Spinal cord (tissue), 10 donors: ENCODE results near the gene CFLAR. TPM values are rescaled to one million over a fixed set of nuclear protein-coding genes. Genes with fewer than 3 reads are reported as not detected.
"Not testable (repeated sequence)": the region's sequence is repeated elsewhere in the genome, so short reads cannot be mapped to it uniquely, and the experiment has no call there.

Experiments
- DNase-seq, 6 donors: peaks; one replicate each; pipeline versions ENCODE4 v3.0.0 to v3.0.0-alpha.2; 2013 to 2015; ENCODE audit warnings: low spot score in 6 of 6, low read depth in 4 of 6
- H3K27ac ChIP-seq: one replicate; pipeline ENCODE4 v1.5.1; 2013; ENCODE audit warnings: low read depth, low read length, control low read depth
- H3K27me3 ChIP-seq: one replicate; pipeline ENCODE4 v1.6.1; 2013; ENCODE audit warnings: low read length; ENCODE audit not compliant: control insufficient read depth, insufficient read depth
- H3K36me3 ChIP-seq: one replicate; pipeline ENCODE4 v1.6.1; 2013; ENCODE audit warnings: low read length; ENCODE audit not compliant: control insufficient read depth, insufficient read depth
- H3K4me1 ChIP-seq: one replicate; pipeline ENCODE4 v1.6.1; 2013; ENCODE audit warnings: low read length; ENCODE audit not compliant: control insufficient read depth, insufficient read depth
- H3K4me3 ChIP-seq: one replicate; pipeline ENCODE4 v1.5.1; 2013; ENCODE audit warnings: low read depth, low read length, control low read depth
- H3K9me3 ChIP-seq: one replicate; pipeline ENCODE4 v1.6.1; 2013; ENCODE audit warnings: low read length; ENCODE audit not compliant: control insufficient read depth, insufficient read depth
- WGBS: methylation state at CpG from one replicate; pipeline ENCODE4 v1.1.5; 2013; ENCODE audit warnings: missing lambda C conversion rate; ENCODE audit not compliant: insufficient coverage; 5-methylcytosine and 5-hydroxymethylcytosine counted together
- polyA plus RNA-seq, 2 donors: library from polyadenylated mRNA; unstranded; fragments of 120-200 nt; gene quantifications; one replicate each; pipeline ENCODE4 v1.2.1, GENCODE V29; 2013; ENCODE audit not compliant: insufficient read length in 2 of 2
- total RNA-seq, 2 donors: library from RNA; depleted of rRNA in 1 of 2; stranded (reverse); fragments of 120-200 nt in 1 of 2; fragments of >200 nt in 1 of 2; gene quantifications; one replicate each; pipeline versions ENCODE4 v1.2.3 to v1.2.4, GENCODE V29; 2013 to 2014
- donor health status: healthy.

CFLAR gene
- total and polyA plus RNA-seq, 4 donors: 28.2 to 81.9 (median 57.6) TPM

- no peak overlapping the region for H3K4me3 ChIP-seq
- H3K9me3 ChIP-seq: no peaks in the 10 kb centered on the region
These were observed 56.3 kb downstream of the CFLAR start for GRCh38 chr2:201172279-201172678.

GRCh38 chr2:201174687-201175086 is 58.7 kb downstream of the CFLAR start:
- H3K27ac ChIP-seq: no peak overlapping the region
- no peak for DNase-seq
- H3K9me3 ChIP-seq: peaks cover 1% of the 10 kb centered on the region
- H3K36me3 ChIP-seq: peaks cover 2% of the 10 kb centered on the region
- no peaks in the 10 kb centered on the region for H3K4me1 ChIP-seq
- H3K27me3 ChIP-seq: no peaks in the 10 kb centered on the region
- 0% methylated on average over 1 of the region's 1 CpG for WGBS
- H3K4me3 ChIP-seq: no peak overlapping the region

More at GRCh38 chr2:201172279-201172678, 56.3 kb downstream of the CFLAR start:
- peaks cover under 1% of the 10 kb centered on the region for H3K36me3 ChIP-seq
- H3K27ac ChIP-seq: no peak overlapping the region
- WGBS: no CpG with 5 or more reads among the region's 2 CpGs
- H3K4me1 ChIP-seq: no peaks in the 10 kb centered on the region
- DNase-seq: no peak
- H3K27me3 ChIP-seq: no peaks in the 10 kb centered on the region

DNA sequence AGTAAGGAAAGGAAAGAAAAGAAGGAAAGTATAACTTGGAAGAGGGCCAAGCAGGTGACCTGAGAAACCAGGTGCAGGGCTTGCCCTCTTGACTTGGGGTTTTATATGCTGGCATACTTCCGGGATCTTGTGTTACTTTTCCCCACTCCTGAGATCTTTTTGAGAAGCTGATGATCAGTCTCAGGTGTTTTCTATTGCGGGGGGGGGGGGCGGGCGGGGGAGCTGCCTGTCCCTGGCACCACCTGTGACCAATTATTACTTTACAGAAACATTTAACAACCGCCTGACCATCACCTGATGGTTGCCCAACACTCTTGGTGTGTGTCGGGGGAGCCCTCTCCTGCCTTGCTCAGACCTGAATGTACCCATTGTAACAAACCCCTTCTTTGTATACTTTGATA is 60.1 kb downstream of the CFLAR start:
- Histone ChIP-seq H3K9me3 (peaks cover 1% of the 10 kb centered on the region), H3K4me1 (no peaks in the 10 kb centered on the region), H3K27me3 (no peaks in the 10 kb centered on the region), H3K4me3 (no peak overlapping the region), H3K36me3 (peaks cover 2% of the 10 kb centered on the region), H3K27ac (no peak overlapping the region)
- WGBS: 60% methylated on average over 1 of the region's 6 CpGs
- no peak for DNase-seq

- Histone ChIP-seq H3K4me3 (no peak overlapping the region), H3K36me3 (peaks cover 2% of the 10 kb centered on the region), H3K27ac (no peak overlapping the region), H3K27me3 (no peaks in the 10 kb centered on the region), H3K9me3 (peaks cover 1% of the 10 kb centered on the region), H3K4me1 (no peaks in the 10 kb centered on the region)
- no peak for DNase-seq
- no CpG with 5 or more reads among the region's 3 CpGs for WGBS
These were observed 64.0 kb downstream of the CFLAR start for GRCh38 chr2:201180010-201180409.

DNA sequence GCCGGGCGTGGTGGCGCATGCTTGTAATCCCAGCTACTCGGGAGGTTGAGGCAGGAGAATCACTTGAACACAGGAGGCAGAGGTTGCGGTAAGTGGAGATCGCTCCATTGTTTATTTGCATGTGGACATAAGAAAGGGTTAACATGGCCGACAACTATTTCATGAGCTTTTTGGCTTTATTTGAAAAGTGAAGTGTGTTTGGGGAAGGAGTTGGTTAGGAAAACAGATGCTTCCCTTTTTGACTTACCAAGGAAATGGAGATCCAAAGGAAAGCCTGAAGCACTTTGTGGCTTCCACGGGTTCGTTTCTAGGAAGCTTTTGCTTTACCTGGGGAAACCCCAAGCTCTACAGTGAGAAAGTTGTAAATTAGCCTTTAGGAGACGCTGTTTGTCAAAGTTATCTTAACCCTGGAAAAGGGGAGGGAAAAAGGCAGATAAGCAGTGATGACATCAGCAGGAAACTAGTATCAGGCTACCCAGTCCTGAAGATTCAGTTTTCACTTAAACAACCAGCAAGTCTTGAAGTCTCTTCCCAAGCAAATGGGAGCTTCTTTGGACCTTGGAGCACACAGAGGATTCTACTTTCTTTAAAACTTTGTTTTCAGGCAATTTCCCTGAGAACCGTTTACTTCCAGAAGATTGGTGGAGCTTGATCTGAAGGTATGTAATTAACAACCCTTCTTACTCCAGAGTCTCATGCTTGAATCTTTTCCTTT is 66.8 kb downstream of the CFLAR start, which contains the start of gene CASP10:
CASP10 (plus strand) TSS at position 492 of the 715 bp plus-strand sequence. CDS start 2,637 bp downstream, outside the sequence.
- no peaks in the 10 kb centered on the region for H3K4me1 ChIP-seq
- peaks cover 1% of the 10 kb centered on the region for H3K36me3 ChIP-seq
- WGBS: 78% methylated on average over 7 of the region's 11 CpGs
- no peaks in the 10 kb centered on the region for H3K27me3 ChIP-seq
- H3K27ac ChIP-seq: peak within 1 kb of the TSS; percentile 35
- peak in 1 of 6 donors; percentile 17 for DNase-seq
- peaks cover 1% of the 10 kb centered on the region for H3K9me3 ChIP-seq
- peak within 1 kb of the TSS; percentile 26 for H3K4me3 ChIP-seq

DNA sequence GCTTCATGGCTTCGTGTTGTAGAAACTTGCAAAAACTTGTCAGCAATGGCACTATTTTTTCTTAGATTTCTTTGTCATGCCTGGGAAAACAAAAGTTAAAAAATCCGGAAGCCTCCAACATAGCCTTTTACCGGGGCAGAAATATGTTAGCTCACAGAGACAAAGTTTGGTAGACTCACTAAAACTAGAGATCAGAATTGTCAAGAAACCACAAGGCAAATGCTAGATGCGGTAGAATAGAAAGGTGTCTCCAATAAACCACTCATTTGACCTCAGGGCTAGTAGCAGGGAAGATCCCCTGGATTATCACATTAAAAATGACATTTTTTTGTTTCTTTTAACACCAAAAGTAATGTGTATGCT is 67.4 kb downstream of the CFLAR start:
- peak overlapping the region; percentile 26 for H3K4me3 ChIP-seq
- DNase-seq: no peak

DNA sequence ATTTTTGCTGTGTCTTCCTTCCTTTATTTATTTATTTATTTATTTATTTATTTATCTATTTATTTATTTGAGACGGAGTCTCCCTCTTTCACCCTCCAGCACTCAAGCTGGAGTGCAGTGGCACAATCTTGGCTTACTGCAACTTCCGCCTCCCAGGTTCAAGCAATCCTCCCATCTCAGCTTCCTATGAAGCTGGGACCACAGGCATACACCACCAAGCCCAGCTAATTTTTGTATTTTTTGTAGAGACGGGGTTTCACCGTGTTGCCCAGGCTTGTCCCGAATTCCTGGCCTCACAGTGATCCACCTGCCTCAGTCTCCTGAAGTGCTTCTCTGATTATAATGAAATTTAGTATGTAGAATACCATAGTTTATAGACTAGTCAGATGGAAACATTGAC is 67.9 kb downstream of the CFLAR start:
- H3K27ac ChIP-seq, H3K4me1 ChIP-seq, DNase-seq, H3K27me3 ChIP-seq, H3K36me3 ChIP-seq, H3K9me3 ChIP-seq: not testable (repeated sequence)
- peak overlapping the region; percentile 5 for H3K4me3 ChIP-seq
- WGBS: 100% methylated on average over 1 of the region's 5 CpGs

More for the DNA sequence above, 67.4 kb downstream of the CFLAR start:
- no peaks in the 10 kb centered on the region for H3K9me3 ChIP-seq
- H3K4me1 ChIP-seq: no peaks in the 10 kb centered on the region
- H3K27ac ChIP-seq: peak overlapping the region; percentile 35
- 100% methylated on average over 1 of the region's 4 CpGs for WGBS
- no peaks in the 10 kb centered on the region for H3K27me3 ChIP-seq
- H3K36me3 ChIP-seq: no peaks in the 10 kb centered on the region

DNA sequence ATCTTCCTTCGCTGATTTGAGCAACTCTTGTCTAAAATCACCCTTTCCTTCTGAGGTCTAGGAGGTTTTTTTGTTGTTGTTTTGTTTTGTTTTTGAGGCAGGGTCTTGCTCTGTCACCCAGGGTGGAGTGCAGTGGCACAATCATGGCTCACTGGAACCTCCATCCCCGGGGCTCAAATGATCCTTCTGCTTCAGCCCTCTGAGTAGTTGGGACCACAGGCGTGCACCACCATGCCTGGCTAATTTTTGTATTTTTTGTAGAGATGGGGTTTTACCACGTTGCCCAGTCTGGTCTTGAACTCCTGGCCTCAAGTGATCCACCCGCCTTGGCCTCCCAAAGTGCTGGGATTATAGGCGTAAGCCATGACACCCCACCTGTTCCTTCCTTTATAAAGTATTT is 68.3 kb downstream of the CFLAR start:
- peak overlapping the region; percentile 5 for H3K4me3 ChIP-seq

GRCh38 chr2:201185863-201186262 is 69.9 kb downstream of the CFLAR start:
- Histone ChIP-seq H3K9me3 (no peaks in the 10 kb centered on the region), H3K27ac (no peak overlapping the region), H3K4me3 (no peak overlapping the region), H3K27me3 (no peaks in the 10 kb centered on the region), H3K4me1 (no peaks in the 10 kb centered on the region), H3K36me3 (no peaks in the 10 kb centered on the region)
- 83% methylated on average over 2 of the region's 4 CpGs for WGBS
- DNase-seq: no peak

More for the DNA sequence above, 68.3 kb downstream of the CFLAR start:
- not testable (repeated sequence) for DNase-seq, H3K9me3 ChIP-seq, H3K27me3 ChIP-seq, H3K36me3 ChIP-seq, H3K4me1 ChIP-seq, H3K27ac ChIP-seq
- 83% methylated on average over 1 of the region's 6 CpGs for WGBS

DNA sequence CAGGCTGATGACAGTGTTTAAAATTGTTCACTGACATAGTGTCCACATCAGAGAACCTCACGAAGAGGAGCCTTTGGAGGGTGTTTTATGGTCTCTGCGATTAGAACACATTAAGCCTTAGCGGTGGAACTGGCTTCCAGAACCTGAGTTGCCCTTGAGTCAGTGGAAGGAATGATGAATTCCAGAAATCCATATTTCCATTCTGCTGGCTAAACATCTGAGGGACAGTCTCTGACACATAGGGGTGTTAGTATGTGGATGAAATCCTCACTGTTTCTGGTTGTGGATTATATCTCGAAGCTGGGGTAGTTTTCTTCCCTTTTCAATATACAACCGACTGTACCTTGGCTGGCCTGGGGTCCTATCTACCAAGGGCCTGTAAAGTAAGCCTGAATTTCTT is 71.0 kb downstream of the CFLAR start:
- no peaks in the 10 kb centered on the region for H3K27me3 ChIP-seq
- H3K27ac ChIP-seq: no peak overlapping the region
- DNase-seq: no peak
- 71% methylated on average over 1 of the region's 5 CpGs for WGBS
- no peaks in the 10 kb centered on the region for H3K9me3 ChIP-seq
- H3K36me3 ChIP-seq: no peaks in the 10 kb centered on the region
- no peak overlapping the region for H3K4me3 ChIP-seq
- no peaks in the 10 kb centered on the region for H3K4me1 ChIP-seq
